Subcutaneous abdominal adipose tissue (tissue), 5 donors: ENCODE measurements around the gene MAST2.

Experiments
- H3K27ac ChIP-seq: one replicate; pipeline ENCODE4 v1.7.0; 2013; ENCODE audit warnings: low read depth, mild to moderate bottlenecking, inconsistent platforms, low read length, moderate library complexity
- H3K27me3 ChIP-seq, 5 donors: one replicate each; pipeline ENCODE4 v1.7.0; 2013; ENCODE audit warnings: low read length in 5 of 5, inconsistent platforms in 1 of 5; ENCODE audit not compliant: control insufficient read depth in 5 of 5, insufficient read depth in 4 of 5
- H3K36me3 ChIP-seq, 5 donors: one replicate each; pipeline ENCODE4 v1.7.0; 2013; ENCODE audit warnings: low read length in 5 of 5; ENCODE audit not compliant: control insufficient read depth in 5 of 5, insufficient read depth in 5 of 5
- H3K4me1 ChIP-seq, 5 donors: one replicate each; pipeline ENCODE4 v1.7.0; 2013; ENCODE audit warnings: low read length in 5 of 5, mild to moderate bottlenecking in 3 of 5, moderate library complexity in 1 of 5; ENCODE audit not compliant: control insufficient read depth in 5 of 5, insufficient read depth in 5 of 5
- H3K4me3 ChIP-seq, 5 donors: one replicate each; pipeline ENCODE4 v1.7.0; 2013; ENCODE audit warnings: low read length in 5 of 5, low read depth in 1 of 5
- H3K9ac ChIP-seq, 5 donors: one replicate each; pipeline ENCODE4 v1.7.0; 2013; ENCODE audit warnings: low read length in 5 of 5, mild to moderate bottlenecking in 4 of 5, moderate library complexity in 3 of 5
- H3K9me3 ChIP-seq, 5 donors: one replicate each; pipeline ENCODE4 v1.7.0; 2013; ENCODE audit warnings: low read length in 5 of 5; ENCODE audit not compliant: control insufficient read depth in 5 of 5
- donor health status: healthy.
- donor health status: healthy.
- donor health status: healthy.
- donor health status: healthy.
- donor health status: healthy.

The MAST2 gene

DNA sequence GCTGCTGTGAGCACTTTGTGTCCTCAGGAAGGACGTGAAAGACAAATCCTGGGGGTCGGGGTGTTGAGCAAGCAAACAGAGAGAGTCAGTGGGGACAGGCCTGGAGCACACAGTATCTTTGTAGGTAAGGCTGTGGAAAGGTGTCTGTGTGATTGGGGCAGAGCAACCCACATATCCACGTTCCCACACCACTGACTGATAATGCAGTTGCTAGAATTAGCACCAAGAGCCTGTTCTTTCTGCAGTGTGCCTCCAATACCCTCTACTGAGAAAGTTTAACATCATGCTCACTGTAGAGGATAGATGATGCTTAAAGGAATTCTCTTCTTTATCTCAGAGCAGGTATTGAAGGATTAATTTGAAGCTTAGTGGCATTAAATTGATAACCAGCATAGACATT lies 167.9 kb downstream of the MAST2 start:
- Histone ChIP-seq H3K27ac (no peak overlapping the region), H3K9me3 (no peaks in the 10 kb centered on the region), H3K27me3 (no peaks in the 10 kb centered on the region), H3K9ac (no peak overlapping the region), H3K4me3 (no peak overlapping the region), H3K36me3 (peaks cover 0 to 7% (median 4%) of the 10 kb centered on the region in 5 donors), H3K4me1 (no peaks in the 10 kb centered on the region)

DNA sequence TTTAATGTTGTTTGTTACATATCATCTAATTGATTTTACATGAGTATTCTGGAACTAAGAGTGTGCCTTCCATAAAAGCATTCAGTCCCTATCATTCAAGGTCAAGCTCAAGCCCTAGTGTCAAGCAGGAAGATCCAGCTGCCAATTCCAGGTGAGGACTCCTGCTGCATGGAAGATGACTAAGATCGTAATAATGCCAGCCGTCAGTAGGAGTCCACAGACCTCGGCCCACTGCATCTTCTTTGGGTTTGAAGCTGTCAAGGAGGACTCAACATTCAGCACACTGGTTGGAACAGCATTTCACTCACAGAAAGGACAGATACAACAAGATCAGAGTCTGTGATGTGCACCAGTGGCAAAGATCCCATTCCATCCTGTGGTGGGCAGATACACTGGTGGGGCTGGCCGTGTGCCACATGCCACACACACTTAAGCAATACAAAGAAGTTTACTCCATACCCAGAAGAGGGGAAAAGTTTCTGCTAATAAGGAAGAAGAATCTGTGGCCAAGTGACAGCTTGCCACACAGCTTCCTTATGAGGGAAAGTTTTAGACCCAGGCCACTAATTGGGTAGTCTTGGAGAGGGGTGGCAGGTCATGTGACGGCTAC lies 168.6 kb downstream of the MAST2 start:
- H3K27ac ChIP-seq = no peak overlapping the region
- no peaks in the 10 kb centered on the region for H3K27me3 ChIP-seq
- H3K4me1 ChIP-seq = no peaks in the 10 kb centered on the region
- H3K9me3 ChIP-seq = no peaks in the 10 kb centered on the region
- H3K36me3 ChIP-seq = peaks cover 0 to 7% (median 4%) of the 10 kb centered on the region in 5 donors
- no peak overlapping the region for H3K4me3 ChIP-seq
- no peak overlapping the region for H3K9ac ChIP-seq

DNA sequence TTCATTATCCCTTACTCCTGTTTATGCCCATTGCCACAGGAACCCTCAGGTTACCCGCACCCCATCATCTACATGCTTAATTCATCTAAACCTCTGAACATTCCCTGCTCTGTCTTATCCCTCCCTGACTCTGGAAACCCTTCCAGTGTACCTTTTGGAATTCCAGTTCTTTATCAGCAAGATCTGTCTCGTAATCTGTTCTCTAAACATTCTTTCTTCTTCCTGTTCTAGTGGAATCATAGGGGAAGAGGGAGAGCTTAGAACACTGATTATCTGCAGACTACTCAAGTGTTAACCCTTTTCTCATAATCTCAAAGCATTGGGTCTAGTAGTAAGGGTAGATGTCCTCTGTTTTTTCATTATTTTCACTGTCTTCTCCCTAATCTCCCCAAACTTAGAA lies 169.2 kb downstream of the MAST2 start:
- peaks cover 0 to 7% (median 4%) of the 10 kb centered on the region in 5 donors for H3K36me3 ChIP-seq
- H3K4me1 ChIP-seq = no peaks in the 10 kb centered on the region
- no peak overlapping the region for H3K9ac ChIP-seq
- no peak overlapping the region for H3K27ac ChIP-seq
- H3K9me3 ChIP-seq = no peaks in the 10 kb centered on the region
- H3K4me3 ChIP-seq = no peak overlapping the region
- H3K27me3 ChIP-seq = no peaks in the 10 kb centered on the region

DNA sequence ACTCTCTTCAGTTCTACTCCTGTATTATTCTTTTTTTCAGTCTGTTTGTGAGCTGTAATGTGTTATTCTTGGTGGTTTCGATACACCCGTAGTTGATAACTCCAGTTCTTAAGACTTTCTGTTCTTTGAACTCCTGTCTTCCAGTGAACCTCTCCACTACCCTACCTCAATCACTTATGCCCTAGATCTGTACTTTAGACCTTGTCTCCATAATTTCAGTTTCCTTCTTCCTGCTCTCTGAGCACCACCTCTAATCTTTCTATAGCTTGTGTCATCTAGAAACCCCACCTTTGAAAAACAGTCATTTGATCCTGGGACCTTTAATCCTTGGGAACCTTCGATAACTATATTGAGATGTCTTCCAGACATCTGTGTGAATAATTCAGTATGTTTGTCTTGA lies 169.7 kb downstream of the MAST2 start:
- H3K4me1 ChIP-seq = no peaks in the 10 kb centered on the region
- H3K27ac ChIP-seq = no peak overlapping the region
- H3K27me3 ChIP-seq = no peaks in the 10 kb centered on the region
- no peak overlapping the region for H3K9ac ChIP-seq
- no peaks in the 10 kb centered on the region for H3K9me3 ChIP-seq
- no peak overlapping the region for H3K4me3 ChIP-seq
- H3K36me3 ChIP-seq = peaks cover 0 to 7% (median 4%) of the 10 kb centered on the region in 5 donors

DNA sequence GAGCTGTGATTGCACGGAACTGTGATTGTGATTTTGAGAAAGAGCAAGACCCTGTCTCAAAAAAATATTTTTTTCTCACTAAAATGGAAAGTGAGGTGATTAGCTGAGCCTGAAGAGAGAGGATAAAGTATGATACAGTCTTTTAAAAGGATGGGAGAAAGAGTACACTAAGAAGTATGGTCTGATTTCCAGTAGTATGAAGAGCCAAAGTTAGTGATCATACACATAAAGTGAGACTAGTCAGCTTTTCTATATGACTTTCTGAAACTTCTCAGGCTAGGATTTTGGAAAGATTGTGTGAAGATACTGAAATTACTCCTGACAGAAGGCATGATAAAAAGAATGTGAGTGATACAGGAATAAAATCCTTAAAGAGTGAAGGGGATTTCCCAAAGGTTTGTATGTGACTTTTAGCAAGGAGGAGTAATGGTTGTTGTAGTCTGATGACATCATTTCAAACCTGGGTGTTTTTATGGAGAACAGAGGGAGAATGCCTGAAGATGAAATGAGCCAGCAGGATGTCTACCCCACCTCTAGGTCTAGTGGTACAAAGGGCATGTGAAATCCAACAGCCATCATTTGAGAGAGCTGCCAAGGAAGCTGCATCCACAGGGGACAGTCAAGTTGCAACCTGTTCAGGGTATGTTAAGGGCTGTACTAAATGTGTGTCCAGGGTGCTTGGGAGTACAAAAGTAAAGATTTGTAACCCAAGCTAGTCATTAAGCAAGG lies 171.3 kb downstream of the MAST2 start:
- no peak overlapping the region for H3K9ac ChIP-seq
- H3K9me3 ChIP-seq = peaks cover 0 to 2% (median 0%) of the 10 kb centered on the region in 5 donors
- H3K27ac ChIP-seq = no peak overlapping the region
- H3K4me3 ChIP-seq = no peak overlapping the region
- no peaks in the 10 kb centered on the region for H3K4me1 ChIP-seq
- H3K36me3 ChIP-seq = peaks cover 0 to 7% (median 4%) of the 10 kb centered on the region in 5 donors
- H3K27me3 ChIP-seq = no peaks in the 10 kb centered on the region

DNA sequence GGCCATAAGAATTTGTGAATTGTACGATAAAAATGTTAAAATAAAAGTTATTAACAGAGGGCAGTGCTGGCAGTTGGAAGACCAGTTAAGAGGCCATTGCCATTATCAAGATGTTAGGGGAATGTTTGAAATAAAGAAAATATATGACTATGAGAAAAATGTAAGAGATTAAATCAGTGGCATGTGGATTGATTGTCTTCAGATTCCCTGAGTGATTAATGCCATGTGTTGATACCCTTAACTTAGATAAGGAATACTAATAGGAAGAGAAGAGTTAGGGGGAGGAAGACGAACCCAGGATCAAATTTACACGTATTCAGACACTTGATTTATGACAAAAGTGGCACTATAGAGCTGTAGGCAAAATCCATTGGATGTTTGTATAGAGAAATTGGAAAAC lies 173.2 kb downstream of the MAST2 start:
- no peak overlapping the region for H3K4me3 ChIP-seq
- H3K27ac ChIP-seq = no peak overlapping the region
- H3K27me3 ChIP-seq = no peaks in the 10 kb centered on the region
- peaks cover 0 to 7% (median 4%) of the 10 kb centered on the region in 5 donors for H3K36me3 ChIP-seq
- peaks cover 0 to 13% (median 7%) of the 10 kb centered on the region in 5 donors for H3K9me3 ChIP-seq
- no peaks in the 10 kb centered on the region for H3K4me1 ChIP-seq
- H3K9ac ChIP-seq = no peak overlapping the region

DNA sequence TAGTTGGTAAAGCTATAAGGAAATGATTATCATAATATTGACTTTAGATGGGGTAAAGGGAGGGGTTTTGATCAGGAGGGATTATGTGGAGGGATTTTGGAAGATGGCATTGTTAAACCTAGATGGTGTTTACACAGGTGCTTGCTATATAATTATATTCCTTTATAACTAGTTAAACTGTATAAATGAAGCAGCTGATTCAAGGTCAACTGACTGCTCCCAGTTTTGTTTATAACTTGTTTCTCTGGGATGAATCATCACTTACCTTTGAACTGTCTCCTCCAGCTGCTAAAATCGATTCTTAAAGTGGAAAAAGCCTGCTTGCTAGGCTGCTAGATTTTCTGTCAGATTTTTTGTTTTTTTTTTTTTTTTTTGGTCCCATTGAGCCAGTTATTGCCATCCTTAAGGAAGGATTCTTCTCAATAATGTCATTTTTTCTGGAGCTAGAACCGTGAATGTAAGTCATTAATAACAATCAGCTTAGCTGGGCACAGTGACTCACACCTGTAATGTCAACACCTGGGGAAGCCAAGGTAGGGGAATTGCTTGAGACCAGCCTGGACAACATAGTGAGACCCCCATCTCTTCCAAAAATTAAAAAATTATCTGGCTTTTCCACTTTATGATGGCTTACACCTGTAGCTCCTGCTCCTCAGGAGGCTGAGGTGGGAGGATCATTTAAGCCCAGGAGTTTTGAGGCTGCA lies 175.8 kb downstream of the MAST2 start:
- Histone ChIP-seq H3K4me3 (no peak overlapping the region), H3K27ac (no peak overlapping the region), H3K9me3 (peaks cover 0 to 13% (median 7%) of the 10 kb centered on the region in 5 donors), H3K27me3 (no peaks in the 10 kb centered on the region), H3K9ac (no peak overlapping the region), H3K4me1 (no peaks in the 10 kb centered on the region), H3K36me3 (no peaks in the 10 kb centered on the region)

DNA sequence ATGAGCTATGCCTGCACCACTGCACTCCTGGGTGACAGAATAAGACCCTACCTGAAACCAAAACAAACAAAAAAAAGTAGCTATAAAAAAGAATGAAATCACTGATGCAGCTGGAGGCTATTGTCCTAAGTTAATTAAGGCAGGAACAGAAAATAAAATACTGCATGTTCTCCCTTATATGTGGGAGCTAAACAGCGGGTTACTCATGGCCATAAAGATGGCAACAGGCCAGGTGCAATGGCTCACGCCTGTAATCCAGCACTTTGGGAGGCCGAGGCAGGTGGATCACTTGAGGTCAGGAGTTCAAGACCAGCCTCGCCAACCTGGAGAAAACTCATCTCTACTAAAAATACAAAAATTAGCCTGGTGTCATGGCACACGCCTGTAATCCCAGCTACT lies 176.4 kb downstream of the MAST2 start:
- no peak overlapping the region for H3K9ac ChIP-seq
- no peak overlapping the region for H3K27ac ChIP-seq

DNA sequence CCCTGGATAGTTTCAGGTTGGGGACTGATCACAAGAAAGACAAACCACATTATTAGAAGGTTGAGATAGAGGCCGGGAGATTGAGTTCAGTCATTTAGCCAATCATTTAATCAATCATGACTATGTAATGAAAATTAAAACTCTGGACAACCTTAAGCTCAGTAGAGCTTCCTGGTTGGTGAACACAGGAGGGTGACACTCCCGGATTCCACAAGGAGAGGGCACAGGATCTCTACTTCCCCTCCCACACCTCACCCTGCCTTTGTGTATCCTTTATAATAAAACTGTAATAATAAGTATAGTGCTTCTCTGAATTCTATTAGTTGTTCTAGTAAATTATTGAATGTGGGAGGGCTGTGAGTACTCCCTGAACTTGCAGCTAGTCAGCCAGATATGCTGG lies 178.9 kb downstream of the MAST2 start:
- H3K27me3 ChIP-seq = no peaks in the 10 kb centered on the region
- peaks cover 0 to 13% (median 7%) of the 10 kb centered on the region in 5 donors for H3K9me3 ChIP-seq
- H3K27ac ChIP-seq = no peak overlapping the region
- H3K4me3 ChIP-seq = no peak overlapping the region
- no peak overlapping the region for H3K9ac ChIP-seq
- H3K4me1 ChIP-seq = no peaks in the 10 kb centered on the region
- no peaks in the 10 kb centered on the region for H3K36me3 ChIP-seq

More for the DNA sequence above, 176.4 kb downstream of the MAST2 start:
- no peaks in the 10 kb centered on the region for H3K36me3 ChIP-seq
- no peaks in the 10 kb centered on the region for H3K4me1 ChIP-seq
- H3K9me3 ChIP-seq = peaks cover 0 to 13% (median 7%) of the 10 kb centered on the region in 5 donors
- no peak overlapping the region for H3K4me3 ChIP-seq
- no peaks in the 10 kb centered on the region for H3K27me3 ChIP-seq

DNA sequence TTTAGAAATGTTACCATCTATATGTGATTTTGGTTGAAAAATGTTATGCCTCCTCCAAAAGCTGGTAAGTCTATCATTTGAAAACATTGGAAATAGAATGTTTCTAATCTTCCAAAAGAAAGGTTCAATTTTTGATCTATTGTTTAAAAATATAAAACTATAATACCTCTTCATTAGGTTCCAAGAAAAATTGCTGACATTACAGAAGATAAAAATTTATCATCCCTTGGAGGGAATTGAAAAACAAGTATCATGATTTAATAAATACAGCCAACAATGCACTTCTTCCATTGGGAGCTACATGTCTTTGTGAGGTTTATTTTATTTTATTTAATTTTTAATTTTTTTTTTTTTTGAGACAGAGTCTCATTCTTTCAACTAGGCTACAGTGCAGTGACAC lies 180.6 kb downstream of the MAST2 start:
- no peak overlapping the region for H3K27ac ChIP-seq
- no peak overlapping the region for H3K9ac ChIP-seq
- peaks cover 0 to 13% (median 7%) of the 10 kb centered on the region in 5 donors for H3K9me3 ChIP-seq
- H3K36me3 ChIP-seq = no peaks in the 10 kb centered on the region
- H3K4me1 ChIP-seq = no peaks in the 10 kb centered on the region
- H3K27me3 ChIP-seq = no peaks in the 10 kb centered on the region
- H3K4me3 ChIP-seq = no peak overlapping the region
